Activated CD4-positive, alpha-beta T cell treated with anti-CD3 and anti-CD28 coated beads, Interleukin-2, amount 50 U/mL, for 24 hours (primary cell): ENCODE data around the gene PARD3.
"Not testable (repeated sequence)": the region's sequence is repeated elsewhere in the genome, so short reads cannot be mapped to it uniquely, and the experiment has no call there.

Experiments used
- DNase-seq, 2 donors: peaks; one replicate each; pipeline ENCODE4 v3.0.0-alpha.2; 2020; ENCODE audit warnings: low read depth in 1 of 2, low spot score in 1 of 2

Gene PARD3

DNA sequence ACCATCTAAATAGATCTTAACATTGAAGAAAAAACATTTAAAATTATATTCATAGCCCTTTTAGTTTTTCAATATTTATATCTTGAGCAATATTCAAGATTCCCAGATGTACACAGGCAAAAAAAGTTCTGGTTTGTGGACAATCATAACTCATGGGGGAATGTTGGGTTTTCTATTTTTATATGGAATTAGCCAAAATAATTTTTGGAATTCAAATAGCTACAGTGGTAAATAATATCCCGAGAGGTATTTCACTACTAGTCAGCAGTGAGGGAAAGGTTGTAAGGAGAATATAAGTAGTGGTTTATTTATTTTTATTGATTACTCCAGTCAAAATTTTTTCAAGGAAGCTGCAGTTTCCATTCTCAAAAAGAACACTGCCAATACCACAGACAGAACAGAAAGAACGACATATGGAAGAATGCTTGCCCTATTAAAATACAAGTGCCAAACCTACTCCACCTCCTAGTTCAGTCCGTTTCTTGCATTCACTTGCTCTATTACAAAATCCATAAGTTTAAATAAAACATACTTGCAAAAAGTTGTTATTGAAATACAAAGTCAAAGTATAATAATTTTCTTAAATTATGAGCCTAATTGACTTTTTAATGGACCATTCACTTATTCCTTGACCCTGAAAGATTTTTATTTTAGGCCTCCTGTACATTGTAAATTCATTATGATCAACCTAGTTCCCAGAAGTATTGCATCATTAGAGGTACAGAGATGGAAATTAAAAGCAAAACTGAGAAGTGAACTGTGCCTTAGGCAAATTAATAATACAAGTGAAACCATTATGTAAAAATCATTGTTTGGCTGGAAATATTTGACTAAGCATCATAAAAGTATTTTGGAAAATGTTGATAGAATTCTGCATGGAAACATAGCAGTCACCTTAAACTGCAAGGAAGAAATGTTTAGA is 533.2 kb downstream of the PARD3 start:
- DNase-seq = no peak

DNA sequence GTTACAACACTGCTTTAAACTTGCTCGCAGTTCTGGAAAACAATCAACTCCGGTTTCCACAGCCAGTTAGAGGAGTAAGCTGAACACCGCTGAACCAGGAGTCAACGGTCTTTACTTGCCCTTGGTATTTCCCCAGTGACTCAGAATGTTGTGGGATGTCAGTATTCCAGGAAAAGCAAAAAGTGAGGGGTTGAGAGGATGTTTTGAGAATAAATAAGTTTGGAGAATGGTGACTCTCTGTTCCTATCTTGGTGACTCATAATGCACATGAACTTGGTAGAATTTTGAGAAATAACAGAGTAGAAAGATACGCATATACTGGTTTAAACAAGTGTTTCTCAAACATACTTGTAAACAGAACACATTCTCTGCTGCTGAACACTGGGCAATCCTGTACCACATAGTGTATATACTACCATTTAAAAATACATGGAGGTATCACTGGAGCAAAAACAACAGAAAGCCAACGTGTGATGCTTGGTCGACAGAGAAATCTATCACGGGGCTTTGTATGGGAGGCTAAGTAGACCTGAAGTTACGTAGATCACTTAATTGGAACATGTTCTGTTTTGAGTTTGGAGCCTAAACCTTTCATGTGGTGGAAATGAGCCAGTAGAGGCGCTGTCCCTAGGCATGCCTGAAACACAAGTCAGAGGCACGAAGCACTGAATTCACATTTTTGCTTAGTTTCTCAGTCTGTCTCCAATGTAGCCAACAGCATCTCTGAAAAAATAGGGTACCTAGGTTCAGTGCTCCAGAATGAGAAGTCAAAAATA is 534.3 kb downstream of the PARD3 start:
- no peak for DNase-seq

DNA sequence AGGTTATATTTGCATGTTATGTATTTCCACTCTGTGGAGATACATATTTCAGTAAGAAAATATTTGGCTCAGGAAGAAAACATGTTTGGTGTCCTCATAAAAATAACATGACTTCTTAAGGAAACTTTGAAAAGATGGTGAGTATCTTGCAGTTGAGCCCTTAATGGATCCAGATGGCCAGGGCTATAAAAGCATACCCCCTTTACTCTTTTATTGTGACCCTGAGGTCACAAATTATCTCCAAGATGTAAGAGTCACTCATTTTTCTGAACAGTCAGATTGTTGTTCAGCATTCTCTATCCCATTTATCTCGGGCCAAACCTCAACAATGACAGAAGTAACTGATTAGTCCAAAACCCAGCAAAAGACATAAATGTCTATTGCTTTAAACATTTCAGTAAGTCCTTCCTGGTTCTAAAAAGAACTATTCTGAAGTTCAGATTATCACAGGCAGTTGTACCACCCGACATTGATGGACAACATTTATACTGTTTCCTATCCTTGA is 539.4 kb downstream of the PARD3 start:
- no peak for DNase-seq

DNA sequence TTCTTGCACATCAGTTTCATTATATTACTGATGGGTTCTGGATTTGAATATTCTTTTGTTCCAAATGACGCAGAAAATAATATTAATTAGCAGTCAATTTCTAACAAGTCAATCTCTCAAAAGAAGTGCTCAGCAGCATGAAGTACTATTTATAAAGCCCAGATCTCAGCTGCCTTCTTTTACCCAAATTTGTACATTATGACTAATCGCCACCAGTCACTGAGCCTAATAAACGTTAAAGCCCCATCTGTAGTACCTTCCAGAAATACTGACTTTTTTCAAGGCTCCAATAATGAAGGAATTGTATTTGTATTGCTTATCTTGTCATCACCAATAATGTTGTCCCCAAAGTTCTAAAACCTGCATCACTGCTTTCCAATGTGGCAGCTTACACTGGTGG is 540.2 kb downstream of the PARD3 start:
- DNase-seq = no peak

DNA sequence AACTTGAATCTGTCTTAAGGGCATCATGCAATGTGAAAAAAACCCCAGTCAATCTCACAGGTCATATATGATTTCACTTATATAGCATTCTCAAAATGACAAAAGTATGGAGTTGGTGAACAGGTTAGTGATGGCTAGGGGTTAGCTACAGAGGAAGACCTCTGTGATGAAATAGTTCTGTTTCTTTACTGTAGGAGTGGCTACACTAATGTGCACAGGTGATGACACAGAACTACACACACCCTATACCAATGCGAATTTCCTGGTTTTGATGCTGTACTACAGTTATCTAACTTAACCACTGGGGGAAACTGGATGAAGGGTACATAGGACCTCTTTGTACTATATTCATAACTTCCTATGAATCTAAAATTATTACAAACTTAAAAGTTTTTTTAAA is 541.8 kb downstream of the PARD3 start:
- DNase-seq = no peak

DNA sequence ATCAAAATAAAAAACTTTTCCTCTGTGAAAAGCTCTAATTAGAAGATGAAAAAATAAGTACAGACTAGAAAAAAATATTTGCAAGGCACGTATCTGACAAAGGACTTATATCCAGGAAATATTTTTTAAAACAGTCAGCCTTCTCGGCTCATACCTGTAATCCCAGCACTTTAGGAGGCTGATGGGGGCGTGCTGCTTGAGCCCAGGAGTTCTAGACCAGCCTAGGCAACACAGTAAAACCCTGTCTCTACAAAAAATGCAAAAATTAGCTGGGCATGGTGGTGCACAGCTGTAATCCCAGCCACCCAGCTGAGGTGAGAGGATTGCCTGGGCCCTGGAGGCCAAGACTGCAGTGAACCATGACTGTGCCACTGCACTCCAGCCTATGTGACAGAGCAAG is 542.8 kb downstream of the PARD3 start:
- DNase-seq = no peak

DNA sequence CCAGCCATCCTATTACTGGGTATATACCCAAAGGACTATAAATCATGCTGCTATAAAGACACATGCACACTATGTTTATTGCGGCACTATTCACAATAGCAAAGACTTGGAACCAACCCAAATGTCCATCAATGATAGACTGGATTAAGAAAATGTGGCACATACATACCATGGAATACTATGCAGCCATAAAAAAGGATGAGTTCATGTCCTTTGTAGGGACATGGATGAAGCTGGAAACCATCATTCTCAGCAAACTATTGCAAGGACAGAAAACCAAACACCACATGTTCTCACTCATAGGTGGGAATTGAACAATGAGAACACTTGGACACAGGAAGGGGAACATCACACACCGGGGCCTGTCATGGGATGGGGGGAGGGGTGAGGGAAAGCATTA is 546.7 kb downstream of the PARD3 start:
- not testable (repeated sequence) for DNase-seq

DNA sequence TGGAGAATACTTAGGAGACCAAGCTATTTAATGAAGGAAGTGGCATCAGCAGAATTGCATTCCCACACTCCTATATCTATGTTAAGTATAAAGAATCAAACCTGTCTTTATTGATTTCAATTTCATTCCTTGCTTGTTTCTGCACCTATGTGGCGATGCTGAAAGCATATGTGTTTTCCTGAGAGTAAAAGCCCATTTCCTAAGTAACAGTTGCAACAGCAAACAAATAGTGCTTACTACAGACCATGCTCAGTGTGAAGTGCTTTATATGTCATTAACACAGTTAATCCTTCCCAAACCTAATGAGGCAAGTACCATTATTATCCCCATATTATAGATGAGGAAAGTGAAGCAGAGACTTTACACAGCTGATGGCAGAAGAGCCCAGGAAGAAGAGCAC is 552.1 kb downstream of the PARD3 start:
- DNase-seq = no peak

DNA sequence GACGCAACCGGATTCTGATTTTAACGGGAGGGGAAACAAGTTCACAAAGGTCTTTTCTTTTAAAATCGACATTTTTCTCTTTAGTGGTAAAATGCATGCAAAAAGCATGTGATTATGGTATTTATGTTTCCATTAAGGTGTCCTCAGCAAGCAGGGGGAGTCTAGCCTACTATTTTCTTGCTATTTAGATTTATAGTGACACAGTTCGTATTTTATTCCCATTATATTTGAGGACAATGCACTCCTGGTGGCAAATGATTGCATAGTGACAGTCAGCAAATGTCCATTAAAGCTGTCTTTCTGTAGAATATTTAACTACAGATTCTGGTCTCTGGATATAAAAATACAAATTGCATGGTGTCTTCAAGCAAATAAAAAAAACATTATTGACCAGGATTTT is 554.2 kb downstream of the PARD3 start:
- DNase-seq = no peak

DNA sequence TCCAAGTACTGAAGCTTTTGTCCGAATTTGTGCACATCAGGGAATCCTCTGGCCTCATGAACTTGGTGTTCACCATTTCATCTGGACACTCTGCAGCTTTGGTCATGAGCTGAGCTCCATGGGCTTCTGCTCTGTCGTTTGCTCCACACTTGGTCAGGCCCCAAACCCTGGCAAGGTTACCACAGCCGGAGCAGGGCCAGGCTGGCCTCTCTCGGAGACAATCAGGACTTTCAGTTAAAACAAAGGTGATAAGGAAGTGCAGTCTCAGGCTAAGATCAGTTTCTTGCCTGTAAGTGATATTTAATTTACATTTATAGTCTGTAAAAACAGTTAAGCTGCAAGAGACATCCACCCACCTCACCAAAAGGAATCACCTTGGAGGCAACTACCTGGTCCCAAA is 558.9 kb downstream of the PARD3 start:
- no peak for DNase-seq

DNA sequence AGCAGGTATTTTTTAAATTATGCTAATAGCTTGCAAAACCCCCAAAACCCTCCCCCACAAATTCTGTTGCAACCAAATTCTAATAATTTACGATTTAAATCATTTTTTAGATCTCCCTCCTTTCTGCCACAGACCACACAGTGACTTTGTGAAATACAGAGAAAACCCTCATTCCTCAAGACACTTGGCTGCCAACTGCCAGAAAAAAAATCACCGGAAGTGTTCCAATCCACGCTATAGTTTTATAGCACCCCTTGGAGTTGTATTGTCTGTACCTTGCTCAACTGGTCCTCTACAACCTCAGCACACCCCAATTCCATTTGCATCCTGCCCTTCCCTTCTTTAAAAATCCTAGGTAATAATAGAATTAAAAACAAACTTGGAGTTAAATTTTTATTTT is 560.1 kb downstream of the PARD3 start:
- no peak for DNase-seq

DNA sequence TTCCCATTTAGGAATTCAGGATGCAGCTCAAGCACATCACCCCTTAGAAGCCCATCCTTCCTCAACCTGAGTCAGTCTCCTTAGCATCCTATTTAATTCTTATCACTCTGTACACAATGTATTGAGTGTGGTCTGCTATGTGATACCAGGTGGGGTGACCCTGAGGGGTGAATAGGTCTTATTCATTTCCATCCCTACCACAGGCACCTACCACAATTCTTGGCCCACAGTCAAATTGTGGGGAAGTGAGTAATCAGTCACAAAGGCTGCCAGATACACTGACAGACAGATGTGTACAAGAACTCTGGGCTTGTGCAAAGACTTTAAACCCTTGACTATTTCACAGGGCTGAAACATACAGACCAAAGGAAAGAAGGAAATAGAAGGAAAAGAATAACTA is 560.5 kb downstream of the PARD3 start:
- no peak for DNase-seq

DNA sequence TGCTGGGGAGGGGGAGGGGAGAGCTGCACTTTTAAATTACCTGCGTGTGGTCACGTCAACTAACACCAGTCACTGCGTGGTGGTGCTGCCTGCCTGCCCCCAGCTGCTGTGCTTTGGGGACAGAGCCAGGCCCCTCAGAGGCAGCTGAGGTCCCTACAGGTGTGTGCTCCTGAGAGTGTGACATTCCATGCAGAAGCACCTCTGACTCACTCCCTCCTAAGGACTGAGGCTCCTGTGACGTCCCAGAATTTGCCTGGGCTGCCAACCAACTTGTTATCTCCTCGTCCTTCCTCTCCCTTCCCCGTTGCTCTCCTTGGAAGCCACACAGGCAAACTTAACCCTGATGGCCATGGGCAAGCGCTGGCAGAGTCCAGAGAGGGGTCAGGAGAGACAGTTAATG is 563.0 kb downstream of the PARD3 start:
- no peak for DNase-seq

DNA sequence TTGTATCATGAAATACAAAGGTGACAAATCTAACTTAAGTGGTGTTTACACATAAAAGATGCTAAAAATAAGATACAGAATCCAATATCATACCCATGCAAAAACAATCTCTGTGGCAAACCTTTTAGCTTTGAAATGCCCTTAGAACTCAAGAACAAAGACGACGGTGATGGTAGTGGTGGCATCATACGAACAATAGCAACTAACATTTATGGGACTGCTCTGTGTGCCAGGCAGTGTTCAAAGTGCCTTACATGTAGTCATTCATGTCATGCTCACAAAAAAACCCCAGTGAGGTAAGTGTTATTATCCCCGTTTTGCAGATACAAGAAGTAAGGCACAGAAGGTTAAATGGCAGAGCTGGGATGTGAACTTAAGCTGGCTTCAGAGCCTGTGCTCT is 563.9 kb downstream of the PARD3 start:
- DNase-seq = no peak

DNA sequence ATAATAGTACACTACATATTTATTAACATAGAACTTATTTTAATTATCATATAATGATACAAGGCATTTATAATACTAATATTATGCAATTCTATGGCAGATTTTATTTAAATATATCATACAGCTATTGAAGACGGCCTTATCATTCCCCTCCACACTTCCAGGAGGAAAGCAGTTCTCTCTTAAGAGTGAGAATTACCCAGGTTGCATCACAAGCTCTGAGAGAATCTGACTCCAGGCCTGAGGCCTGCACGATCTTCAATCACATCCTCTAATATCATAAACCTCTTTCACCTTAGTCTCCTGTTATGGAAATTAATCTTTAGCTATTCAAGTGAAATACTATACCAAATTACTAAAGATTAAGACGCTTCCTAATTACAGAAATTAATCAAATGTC is 564.4 kb downstream of the PARD3 start:
- DNase-seq = no peak

DNA sequence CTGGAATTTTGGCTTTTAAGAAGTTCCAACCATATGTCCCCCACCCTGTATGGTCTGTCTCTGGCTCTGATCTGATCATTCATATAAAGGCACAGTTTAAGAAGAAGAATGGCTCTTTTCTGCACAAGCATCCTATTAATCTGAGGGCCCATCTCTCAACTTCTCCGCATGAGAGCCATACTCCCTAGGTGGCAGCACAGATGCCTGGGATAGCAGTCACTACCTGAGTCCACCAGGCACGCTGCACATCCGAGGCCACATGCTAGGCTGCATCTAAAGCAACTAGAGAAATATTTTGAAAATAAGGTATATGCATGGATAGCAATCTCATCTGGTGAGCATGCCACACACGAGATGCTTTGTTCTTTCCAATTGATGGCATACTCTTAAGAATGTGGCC is 565.5 kb downstream of the PARD3 start:
- no peak for DNase-seq

DNA sequence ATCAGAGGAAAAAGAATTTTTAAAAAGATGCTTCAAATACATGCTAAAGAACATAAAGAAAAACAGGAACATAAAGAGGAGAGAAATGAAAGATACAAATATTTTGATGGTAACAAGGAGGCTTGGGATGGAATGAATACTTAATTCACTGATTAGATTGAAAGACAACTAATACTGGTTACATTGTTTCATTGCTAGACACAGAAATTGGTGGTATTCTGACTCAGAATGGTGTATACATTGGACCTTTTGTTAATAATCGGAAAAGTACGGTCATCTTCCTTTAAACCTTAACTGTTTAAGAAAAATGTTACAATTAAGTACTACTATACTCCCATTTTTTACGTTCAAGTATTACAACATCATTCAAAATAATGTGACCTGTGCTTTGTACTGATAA is 567.5 kb downstream of the PARD3 start:
- no peak for DNase-seq

DNA sequence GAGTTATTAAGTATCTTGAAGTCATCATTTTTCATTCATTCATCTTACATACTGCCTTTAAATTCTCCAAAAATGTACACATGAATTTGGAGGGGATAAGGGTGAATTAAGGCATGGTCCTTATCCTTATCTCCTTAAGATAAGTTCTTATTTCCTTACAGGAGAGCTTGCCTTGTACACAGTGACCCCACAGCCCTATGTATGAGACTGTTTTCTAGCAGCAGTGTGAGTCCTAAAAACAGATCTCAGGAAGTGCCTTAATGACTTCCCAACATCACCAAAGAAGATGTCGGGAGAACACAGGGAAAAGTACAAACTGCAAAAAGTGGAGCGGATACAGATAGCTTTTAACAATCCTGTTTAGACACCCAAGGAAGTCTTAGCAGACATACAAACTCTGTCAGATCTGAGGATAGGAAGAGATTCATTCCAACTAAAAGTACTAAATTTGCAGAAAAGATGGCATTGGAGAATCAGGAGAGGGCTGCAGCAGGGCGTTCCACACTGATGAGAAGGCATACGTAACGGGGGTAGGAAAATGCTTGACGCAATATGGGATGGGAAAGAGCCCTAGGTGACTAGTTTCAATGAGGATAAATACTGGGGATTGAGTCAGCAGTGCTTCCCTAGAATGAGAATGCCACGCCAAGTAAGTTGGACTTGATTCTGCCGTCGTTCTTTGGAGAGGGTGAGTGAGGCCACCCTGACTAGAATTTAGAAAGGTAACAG is 570.2 kb downstream of the PARD3 start:
- DNase-seq = no peak

DNA sequence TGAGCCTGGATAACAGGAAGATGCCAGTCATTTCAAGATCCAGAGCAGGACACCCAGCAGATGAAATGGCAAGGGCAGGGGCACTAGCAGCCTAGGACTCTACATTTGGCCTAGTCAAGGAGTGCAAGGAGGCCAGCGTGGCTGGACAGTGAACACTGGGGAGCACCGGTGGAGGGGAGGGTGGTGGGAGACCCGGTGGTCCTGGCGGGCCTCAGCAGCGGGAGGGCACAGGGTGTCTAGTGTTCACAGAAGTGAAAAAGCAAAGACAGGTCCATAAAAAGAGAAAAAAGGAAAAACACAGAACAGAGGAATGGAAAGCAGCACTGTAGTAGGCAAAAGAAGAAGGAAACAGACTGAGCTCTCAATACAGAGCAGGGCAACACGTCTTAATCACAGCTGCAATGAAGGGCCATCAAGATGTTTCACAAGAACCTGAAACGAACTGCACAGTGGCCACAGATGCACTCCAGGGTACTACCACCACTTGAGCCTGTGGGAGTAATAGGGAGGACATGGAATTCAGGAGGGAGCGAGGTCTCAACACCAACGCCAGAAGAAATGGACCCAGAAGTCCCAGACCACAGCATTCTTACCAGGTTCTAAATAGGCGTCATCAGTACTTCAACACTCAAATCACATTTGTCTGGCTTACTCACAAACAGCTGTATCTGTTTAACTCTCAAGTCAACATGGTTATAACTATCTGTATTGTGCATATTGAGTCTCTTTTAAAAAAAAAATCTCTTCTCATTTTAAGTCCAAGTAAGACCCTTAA is 573.7 kb downstream of the PARD3 start:
- no peak for DNase-seq

DNA sequence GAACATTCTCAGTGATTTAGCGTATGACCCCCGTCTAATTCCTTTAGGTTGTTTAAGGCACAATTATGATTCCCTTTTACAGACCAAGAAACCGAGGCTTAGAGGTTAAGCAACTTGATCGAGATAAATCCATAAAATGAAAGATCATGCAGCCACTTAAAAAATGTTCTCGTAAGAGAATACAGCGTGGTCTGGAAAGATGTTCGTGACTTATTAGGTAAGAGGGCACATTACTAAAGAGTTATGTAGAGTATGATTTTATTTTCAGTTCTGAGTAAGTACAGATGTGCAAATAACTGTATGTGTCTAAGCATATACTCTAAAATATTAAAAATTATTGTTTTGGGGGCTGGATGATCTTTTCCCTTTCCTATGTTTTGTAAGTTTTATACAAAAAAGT is 575.1 kb downstream of the PARD3 start:
- no peak for DNase-seq

DNA sequence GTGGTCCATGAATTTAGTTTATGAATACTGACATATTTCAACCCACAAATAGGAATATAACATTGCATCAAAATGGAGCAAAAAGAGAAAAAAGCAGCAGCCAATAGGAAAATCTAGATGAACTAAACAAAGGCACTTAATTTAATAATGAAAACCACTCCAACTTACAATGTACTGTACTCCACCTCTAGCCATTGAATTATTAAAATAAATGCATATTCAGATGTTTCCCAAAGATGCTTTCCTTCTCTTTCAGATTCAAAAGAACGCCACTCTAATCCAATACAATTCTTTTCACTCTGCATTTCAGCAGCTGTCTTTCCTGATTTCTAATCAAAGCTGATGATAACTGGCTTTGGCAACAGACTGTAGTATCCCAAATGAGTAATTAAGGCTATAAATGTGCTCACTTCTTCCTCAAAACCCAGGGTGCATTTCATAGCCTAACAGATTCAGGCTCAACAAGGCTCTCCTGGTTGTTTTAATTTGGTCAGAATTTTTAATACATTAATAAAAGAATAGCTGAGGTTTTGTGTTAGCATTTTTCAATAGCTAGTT is 577.1 kb downstream of the PARD3 start:
- DNase-seq = no peak
